ENCODE data around the gene HVCN1.

DNA sequence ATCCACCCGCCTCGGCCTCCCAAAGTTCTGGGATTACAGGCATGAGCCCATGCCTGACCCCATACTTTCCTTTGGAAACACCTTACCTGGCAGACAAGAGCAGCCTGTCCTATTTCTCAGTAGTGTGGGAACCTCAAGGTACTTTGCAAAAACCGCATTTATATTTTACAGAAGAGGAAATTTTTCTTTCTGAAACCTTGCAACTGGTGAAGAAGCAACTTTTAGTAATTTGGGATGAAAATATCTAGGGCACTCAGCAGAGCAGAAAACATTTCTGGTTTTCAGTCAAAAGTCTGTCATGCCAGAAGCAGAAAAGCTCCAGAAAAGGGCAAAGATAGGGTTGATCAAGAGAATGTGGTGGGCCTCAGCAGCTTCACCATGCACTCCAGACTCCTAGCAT, 21.2 kb downstream of the HVCN1 start:
- TF ChIP-seq SNAI2 (CRISPR knock-in tag; IDR thresholded peaks at IDR 0.05), result no peak
- TF ChIP-seq PPARA (CRISPR knock-in tag; IDR thresholded peaks at IDR 0.05; ENCODE audit: borderline replicate concordance), result no peak
- no peak for TF ChIP-seq ZFP3 (CRISPR knock-in tag; IDR thresholded peaks at IDR 0.05)
- no peak for TF ChIP-seq ESRRG (CRISPR knock-in tag; IDR thresholded peaks at IDR 0.05)
- TF ChIP-seq, protein P1, sequence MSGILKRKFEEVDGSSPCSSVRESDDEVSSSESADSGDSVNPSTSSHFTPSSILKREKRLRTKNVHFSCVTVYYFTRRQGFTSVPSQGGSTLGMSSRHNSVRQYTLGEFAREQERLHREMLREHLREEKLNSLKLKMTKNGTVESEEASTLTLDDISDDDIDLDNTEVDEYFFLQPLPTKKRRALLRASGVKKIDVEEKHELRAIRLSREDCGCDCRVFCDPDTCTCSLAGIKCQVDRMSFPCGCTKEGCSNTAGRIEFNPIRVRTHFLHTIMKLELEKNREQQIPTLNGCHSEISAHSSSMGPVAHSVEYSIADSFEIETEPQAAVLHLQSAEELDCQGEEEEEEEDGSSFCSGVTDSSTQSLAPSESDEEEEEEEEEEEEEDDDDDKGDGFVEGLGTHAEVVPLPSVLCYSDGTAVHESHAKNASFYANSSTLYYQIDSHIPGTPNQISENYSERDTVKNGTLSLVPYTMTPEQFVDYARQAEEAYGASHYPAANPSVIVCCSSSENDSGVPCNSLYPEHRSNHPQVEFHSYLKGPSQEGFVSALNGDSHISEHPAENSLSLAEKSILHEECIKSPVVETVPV (CRISPR knock-in tag; IDR thresholded peaks at IDR 0.05), result no peak
- no peak for TF ChIP-seq ISL1 (CRISPR knock-in tag; IDR thresholded peaks at IDR 0.05)
- TF ChIP-seq, protein P2, sequence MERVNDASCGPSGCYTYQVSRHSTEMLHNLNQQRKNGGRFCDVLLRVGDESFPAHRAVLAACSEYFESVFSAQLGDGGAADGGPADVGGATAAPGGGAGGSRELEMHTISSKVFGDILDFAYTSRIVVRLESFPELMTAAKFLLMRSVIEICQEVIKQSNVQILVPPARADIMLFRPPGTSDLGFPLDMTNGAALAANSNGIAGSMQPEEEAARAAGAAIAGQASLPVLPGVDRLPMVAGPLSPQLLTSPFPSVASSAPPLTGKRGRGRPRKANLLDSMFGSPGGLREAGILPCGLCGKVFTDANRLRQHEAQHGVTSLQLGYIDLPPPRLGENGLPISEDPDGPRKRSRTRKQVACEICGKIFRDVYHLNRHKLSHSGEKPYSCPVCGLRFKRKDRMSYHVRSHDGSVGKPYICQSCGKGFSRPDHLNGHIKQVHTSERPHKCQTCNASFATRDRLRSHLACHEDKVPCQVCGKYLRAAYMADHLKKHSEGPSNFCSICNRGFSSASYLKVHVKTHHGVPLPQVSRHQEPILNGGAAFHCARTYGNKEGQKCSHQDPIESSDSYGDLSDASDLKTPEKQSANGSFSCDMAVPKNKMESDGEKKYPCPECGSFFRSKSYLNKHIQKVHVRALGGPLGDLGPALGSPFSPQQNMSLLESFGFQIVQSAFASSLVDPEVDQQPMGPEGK (CRISPR knock-in tag; IDR thresholded peaks at IDR 0.05; ENCODE audit: borderline replicate concordance), result no peak
- TF ChIP-seq TOX (CRISPR knock-in tag; IDR thresholded peaks at IDR 0.05; ENCODE audit: borderline replicate concordance), result no peak
- no peak for TF ChIP-seq GLIS3 (CRISPR knock-in tag; IDR thresholded peaks at IDR 0.05)
- no peak for TF ChIP-seq CSDC2 (CRISPR knock-in tag; IDR thresholded peaks at IDR 0.05)
- no peak for TF ChIP-seq OSR1 (CRISPR knock-in tag; IDR thresholded peaks at IDR 0.05)
- no peak for TF ChIP-seq ZFP30 (CRISPR knock-in tag; IDR thresholded peaks at IDR 0.05)
- TF ChIP-seq, protein P3, sequence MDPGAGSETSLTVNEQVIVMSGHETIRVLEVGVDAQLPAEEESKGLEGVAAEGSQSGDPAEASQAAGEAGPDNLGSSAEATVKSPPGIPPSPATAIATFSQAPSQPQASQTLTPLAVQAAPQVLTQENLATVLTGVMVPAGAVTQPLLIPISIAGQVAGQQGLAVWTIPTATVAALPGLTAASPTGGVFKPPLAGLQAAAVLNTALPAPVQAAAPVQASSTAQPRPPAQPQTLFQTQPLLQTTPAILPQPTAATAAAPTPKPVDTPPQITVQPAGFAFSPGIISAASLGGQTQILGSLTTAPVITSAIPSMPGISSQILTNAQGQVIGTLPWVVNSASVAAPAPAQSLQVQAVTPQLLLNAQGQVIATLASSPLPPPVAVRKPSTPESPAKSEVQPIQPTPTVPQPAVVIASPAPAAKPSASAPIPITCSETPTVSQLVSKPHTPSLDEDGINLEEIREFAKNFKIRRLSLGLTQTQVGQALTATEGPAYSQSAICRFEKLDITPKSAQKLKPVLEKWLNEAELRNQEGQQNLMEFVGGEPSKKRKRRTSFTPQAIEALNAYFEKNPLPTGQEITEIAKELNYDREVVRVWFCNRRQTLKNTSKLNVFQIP (CRISPR knock-in tag; IDR thresholded peaks at IDR 0.05; ENCODE audit: borderline replicate concordance, low read depth), result no peak
- TF ChIP-seq TCF4 (CRISPR knock-in tag; IDR thresholded peaks at IDR 0.05; ENCODE audit: borderline replicate concordance), result no peak

Data from SK-N-SH treated with all-trans-retinoic acid at 6 μM for 48 hours (cell line).